Stimulated activated naive B cell treated with anti-CD40 and anti-IgM and Interleukin-4, amounts not matched to agents 10 μg/mL and 1 μg/mL and 100 μg/mL, for 72 hours (primary cell): ENCODE data around the gene ZNF674.
"Not testable (repeated sequence)": the region's sequence is repeated elsewhere in the genome, so short reads cannot be mapped to it uniquely, and the experiment has no call there.

ENCODE experiments used
- ATAC-seq, 2 donors: fragments of 150-1000 bp; cut with Tn5 transposase; replicated peaks; 2 replicates each; pipeline ENCODE4 v1.10.0; 2021; ENCODE audit warnings: moderate library complexity in 1 of 2
- DNase-seq: peaks from one replicate; pipeline ENCODE4 v3.0.0; 2021
- H3K27ac Mint-ChIP-seq: one replicate; pipeline ENCODE4 v1.8.0; 2022; ENCODE audit warnings: mild to moderate bottlenecking, mixed read lengths
- H3K27me3 Mint-ChIP-seq, 2 donors: one replicate each; pipeline ENCODE4 v1.8.0; 2022; ENCODE audit warnings: mixed read lengths in 2 of 2
- H3K36me3 Mint-ChIP-seq, 2 donors: one replicate each; pipeline ENCODE4 v1.8.0; 2022; ENCODE audit warnings: mixed read lengths in 2 of 2, mild to moderate bottlenecking in 1 of 2
- H3K4me1 Mint-ChIP-seq, 2 donors: one replicate each; pipeline ENCODE4 v1.8.0; 2022; ENCODE audit warnings: mixed read lengths in 2 of 2, mild to moderate bottlenecking in 1 of 2
- H3K4me3 Mint-ChIP-seq, 2 donors: one replicate each; pipeline ENCODE4 v1.8.0; 2022; ENCODE audit warnings: mild to moderate bottlenecking in 2 of 2, mixed read lengths in 2 of 2, moderate library complexity in 1 of 2
- H3K9me3 Mint-ChIP-seq, 2 donors: one replicate each; pipeline ENCODE4 v1.8.0; 2022; ENCODE audit warnings: mixed read lengths in 2 of 2, mild to moderate bottlenecking in 1 of 2

Gene ZNF674

DNA sequence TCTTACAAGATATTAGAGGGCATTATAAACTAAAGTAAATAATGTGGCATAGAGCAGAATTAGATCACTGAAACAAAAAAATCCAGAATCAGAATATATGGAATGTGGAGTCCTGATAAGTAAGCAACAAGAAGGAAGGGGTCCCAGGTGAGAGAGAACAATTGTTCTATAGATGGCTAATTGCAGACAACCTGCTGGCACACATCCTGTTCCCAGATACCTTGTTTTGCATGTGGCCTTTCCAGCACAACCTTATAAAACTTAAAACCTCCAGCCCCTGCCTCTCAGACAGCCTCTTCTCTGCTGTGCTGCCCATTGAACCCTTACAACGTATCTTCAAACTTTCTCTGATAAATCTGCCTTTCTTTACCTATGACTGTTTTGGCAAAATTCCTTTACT lies 4.7 kb upstream of the ZNF674 start:
- Mint-ChIP-seq H3K27me3 (no peaks in the 10 kb centered on the region), H3K36me3 (peaks cover 7 to 11% of the 10 kb centered on the region in 2 donors), H3K27ac (no peak overlapping the region), H3K4me3 (no peak overlapping the region), H3K9me3 (peaks cover 0 to 4% of the 10 kb centered on the region in 2 donors), H3K4me1 (peaks cover 6 to 7% of the 10 kb centered on the region in 2 donors)
- ATAC-seq (no peak), DNase-seq (no peak)

DNA sequence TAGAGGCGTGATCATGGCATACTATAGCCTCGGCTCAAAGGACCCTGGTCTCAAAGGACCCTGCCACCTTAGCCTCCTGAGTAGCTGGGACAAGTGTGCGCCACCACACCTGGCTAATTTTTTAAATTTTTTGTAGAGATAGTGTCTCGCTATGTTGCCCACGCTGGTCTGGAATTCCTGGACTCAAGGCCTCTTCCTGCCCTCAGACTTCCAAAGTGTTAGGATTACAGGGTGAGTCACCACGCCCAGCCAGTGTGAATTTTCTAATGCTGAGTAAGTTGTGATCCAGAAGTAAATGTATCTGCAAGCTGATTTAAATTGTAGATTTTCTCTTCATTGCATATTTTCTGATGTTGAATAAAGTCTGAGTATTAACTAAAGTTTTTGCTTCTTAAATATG lies 2.6 kb upstream of the ZNF674 start:
- Mint-ChIP-seq H3K36me3 (peaks cover 5 to 11% of the 10 kb centered on the region in 2 donors), H3K27me3 (no peaks in the 10 kb centered on the region), H3K27ac (no peak overlapping the region), H3K9me3 (peaks cover 0 to 4% of the 10 kb centered on the region in 2 donors), H3K4me1 (peaks cover 13 to 23% of the 10 kb centered on the region in 2 donors), H3K4me3 (no peak overlapping the region)
- DNase-seq (no peak), ATAC-seq (no peak)

DNA sequence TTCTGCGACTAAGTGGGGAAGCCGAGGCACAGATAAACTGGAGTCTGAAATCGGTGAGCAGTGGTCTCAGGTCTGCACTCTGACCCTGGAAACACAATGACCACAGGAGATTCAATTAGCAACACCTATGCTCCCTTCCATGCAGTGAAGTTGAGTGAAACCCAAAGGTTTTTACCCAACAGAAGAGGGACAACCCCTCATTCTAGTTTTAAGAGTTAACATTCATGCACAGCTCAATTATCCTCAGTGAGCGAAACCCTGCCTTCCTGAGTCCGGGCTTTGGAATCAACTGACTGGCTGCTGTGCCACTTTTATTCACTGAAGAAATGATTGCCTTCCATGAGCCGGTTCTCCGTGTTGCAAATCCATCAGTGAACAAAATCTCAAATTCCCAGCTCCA lies 694 bp downstream of the ZNF674 start:
- not testable (repeated sequence) for H3K9me3 Mint-ChIP-seq, H3K27me3 Mint-ChIP-seq, DNase-seq
- Mint-ChIP-seq H3K36me3 (peaks cover 3 to 10% of the 10 kb centered on the region in 2 donors), H3K4me3 (peak overlapping the region; percentile 96 to 100), H3K27ac (peak overlapping the region; percentile 98), H3K4me1 (peaks cover 13 to 23% of the 10 kb centered on the region in 2 donors)
- peak; percentile 52 to 56 for ATAC-seq

DNA sequence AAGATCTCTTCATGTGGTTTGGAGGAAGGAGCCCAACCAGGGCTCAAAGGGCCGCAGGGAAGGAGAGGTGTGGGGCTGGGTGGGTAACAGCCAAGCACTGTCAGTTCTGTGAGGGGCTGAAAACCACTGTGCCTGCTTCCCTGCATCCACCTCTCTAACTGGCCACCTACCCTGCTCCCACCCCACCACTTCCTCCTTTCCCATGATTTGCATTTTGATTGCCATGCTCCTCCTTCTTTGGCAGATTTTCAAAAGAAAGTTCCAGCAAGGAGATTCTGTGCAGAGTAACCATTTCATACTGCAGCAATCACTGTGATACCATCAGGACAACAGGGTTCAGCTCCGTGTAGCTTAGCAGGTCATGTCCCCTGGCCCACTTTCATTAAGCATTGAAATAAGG lies 1.8 kb downstream of the ZNF674 start:
- Mint-ChIP-seq H3K27me3 (peaks cover 0 to under 1% of the 10 kb centered on the region in 2 donors), H3K27ac (no peak overlapping the region), H3K36me3 (peaks cover 0 to 4% of the 10 kb centered on the region in 2 donors), H3K9me3 (no peaks in the 10 kb centered on the region), H3K4me3 (no peak overlapping the region), H3K4me1 (peaks cover 12 to 23% of the 10 kb centered on the region in 2 donors)
- ATAC-seq (no peak), DNase-seq (no peak)

DNA sequence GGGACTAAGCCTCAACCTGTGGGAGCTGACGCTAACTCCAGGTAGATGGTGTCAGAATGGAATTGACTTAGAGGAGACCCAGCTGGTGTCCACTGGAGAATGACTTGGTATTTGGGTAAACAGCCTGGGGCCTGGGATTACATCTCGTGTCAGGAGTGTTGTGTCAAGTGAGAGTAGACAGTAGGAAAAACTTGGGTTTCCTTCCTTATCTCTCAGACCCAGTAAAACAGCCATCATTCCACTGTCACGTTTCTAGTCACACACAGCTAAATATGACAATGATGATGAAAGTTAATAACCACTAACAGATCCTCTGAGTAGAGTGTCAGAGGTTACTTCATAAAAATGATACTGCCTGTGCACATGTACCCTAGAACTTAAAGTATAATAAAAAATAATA lies 13.8 kb downstream of the ZNF674 start:
- DNase-seq (no peak), ATAC-seq (no peak)
- Mint-ChIP-seq H3K27ac (no peak overlapping the region), H3K27me3 (no peaks in the 10 kb centered on the region), H3K9me3 (no peaks in the 10 kb centered on the region), H3K4me3 (no peak overlapping the region), H3K4me1 (peaks cover 4 to 6% of the 10 kb centered on the region in 2 donors), H3K36me3 (no peaks in the 10 kb centered on the region)

DNA sequence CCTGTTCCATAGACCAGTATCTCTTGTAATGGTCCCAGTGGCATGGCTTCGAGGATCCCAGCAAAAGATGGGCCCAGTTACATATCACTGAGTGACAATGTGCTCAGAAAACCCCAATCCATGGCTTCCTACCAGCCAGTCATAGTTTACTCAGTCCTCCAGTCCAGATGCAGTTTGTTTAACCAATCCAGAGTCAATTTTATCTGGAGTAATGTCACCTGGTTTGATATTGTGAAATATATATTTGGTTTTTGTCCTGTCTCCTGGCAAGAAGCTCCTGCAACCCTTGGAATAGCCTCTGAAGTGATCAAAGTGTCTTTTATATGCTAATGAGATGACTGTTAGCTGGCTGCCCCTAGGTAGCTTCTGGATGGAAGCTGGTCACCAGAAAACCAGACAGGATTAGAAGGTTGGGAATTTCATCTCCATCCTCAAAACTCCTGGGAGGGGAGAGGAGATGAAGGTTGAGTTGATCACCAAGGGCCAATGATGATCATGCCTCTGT lies 14.8 kb downstream of the ZNF674 start:
- not testable (repeated sequence) for ATAC-seq, DNase-seq, H3K4me1 Mint-ChIP-seq, H3K36me3 Mint-ChIP-seq, H3K9me3 Mint-ChIP-seq, H3K27me3 Mint-ChIP-seq, H3K4me3 Mint-ChIP-seq, H3K27ac Mint-ChIP-seq

DNA sequence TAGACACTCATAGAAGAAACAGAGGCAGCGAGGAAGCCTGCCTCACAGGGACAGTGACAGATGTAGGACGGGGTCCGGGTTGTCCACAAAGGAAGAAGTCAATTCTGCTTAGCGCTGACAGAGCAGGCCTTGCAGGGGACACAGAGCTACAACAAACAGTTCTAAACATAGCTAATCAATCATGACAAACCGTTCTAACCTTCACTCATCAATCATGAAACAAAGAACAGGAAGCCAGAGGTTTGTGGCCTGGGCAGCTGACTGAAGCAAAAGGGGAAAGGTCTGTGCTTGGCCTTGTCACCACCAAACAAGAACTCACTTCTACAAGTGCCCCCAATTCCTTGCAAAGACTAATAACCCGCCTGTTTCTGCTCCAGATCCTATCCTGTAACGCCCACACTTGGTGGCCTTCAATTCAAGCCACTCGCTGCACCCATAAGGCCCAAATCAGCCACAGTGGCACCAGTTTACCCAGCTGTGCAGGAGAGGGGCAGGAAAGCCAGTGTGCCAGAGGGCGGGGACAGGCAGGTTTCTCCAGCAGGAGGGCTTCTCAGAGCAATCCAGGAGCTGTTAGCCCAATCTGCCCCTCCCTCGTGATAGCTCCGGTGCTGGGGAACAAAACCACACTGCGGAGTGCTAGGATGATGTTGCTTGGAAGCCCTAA lies 15.3 kb downstream of the ZNF674 start:
- H3K4me1 Mint-ChIP-seq, H3K9me3 Mint-ChIP-seq, H3K36me3 Mint-ChIP-seq, H3K27ac Mint-ChIP-seq, H3K27me3 Mint-ChIP-seq, H3K4me3 Mint-ChIP-seq, DNase-seq: not testable (repeated sequence)
- peak; percentile 65 to 66 for ATAC-seq

DNA sequence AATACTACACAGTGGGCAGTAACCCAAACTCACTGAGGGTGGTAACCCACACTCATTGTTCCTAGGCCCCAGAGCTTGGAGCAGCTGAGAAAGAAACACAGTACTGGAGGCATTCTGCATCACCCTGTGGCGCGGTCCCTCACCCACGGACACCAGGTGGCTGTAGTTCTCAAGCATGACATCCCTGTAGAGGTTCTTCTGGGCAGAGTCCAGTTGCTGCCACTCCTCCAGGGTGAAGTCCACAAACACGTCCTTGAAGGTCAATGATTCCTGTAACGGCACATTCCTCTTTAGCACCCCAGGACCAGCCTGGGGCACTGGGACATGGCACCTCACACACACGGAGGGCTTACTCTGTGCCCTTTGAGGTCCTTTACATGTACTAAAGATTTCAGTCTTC lies 16.6 kb downstream of the ZNF674 start:
- H3K9me3 Mint-ChIP-seq, DNase-seq, H3K4me1 Mint-ChIP-seq, H3K27me3 Mint-ChIP-seq, ATAC-seq, H3K4me3 Mint-ChIP-seq, H3K27ac Mint-ChIP-seq, H3K36me3 Mint-ChIP-seq: not testable (repeated sequence)

DNA sequence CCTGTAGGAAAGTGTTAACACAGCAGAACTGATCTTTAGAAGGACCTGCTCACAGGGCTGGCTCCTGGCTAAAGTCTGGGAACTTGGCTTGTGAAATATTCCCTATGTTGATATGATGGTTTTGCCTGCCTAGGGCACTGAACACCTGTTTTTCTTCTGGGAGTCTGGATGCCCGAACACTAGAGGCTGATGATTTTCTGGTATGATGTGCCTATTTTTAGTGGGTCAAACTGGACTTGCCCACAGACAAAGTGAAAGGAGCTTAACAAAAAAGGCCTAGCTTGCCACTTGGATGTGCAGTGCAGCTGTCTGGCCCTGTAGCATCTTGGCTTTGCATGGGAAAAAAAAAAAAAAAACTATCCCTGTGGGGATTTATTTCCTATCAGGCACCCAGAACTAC lies 39.1 kb downstream of the ZNF674 start:
- Mint-ChIP-seq H3K4me1 (no peaks in the 10 kb centered on the region), H3K36me3 (peaks cover 14 to 16% of the 10 kb centered on the region in 2 donors), H3K9me3 (peaks cover 4 to 9% of the 10 kb centered on the region in 2 donors), H3K27ac (no peak overlapping the region), H3K27me3 (no peaks in the 10 kb centered on the region), H3K4me3 (no peak overlapping the region)
- no peak for ATAC-seq
- no peak for DNase-seq

DNA sequence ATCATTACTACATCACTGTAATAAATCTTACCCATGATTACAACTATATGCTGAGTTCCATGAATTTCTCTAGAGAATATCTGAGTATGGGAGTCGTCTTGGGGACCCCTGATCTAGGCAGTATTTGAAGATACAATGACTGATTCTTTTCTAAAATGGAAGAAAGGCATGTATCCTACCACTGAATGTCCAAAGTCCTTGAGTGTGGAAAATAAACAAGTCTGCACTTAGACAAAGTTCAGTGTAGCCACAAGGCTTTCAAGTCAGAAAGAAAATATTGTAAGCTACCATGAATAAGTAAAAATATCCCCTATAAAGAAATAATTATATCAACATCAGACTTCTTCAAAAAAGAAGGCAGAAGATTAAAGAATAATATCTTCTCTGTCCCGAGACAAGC lies 42.4 kb downstream of the ZNF674 start:
- ATAC-seq (no peak), DNase-seq (no peak)
- Mint-ChIP-seq H3K4me3 (no peak overlapping the region), H3K27ac (no peak overlapping the region), H3K27me3 (no peaks in the 10 kb centered on the region), H3K9me3 (peaks cover 4 to 18% of the 10 kb centered on the region in 2 donors), H3K4me1 (no peaks in the 10 kb centered on the region), H3K36me3 (peaks cover 18 to 28% of the 10 kb centered on the region in 2 donors)

DNA sequence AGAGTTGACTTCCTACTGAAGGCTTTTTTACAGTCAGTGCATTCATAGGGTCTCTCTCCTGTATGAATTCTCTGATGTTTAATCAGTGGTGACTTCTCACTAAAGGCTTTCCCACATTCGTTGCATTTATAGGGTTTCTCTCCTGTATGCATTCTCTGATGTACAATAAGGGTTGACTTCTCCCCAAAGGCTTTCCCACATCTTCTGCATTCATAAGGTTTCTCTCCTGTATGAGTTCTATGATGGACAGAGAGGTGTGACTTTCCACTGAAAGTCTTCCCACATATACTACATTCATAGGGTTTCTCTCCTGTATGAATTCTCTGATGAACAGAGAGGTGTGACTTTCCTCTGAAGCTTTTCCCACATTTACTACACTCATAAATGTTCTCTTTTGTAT lies 45.2 kb downstream of the ZNF674 start:
- Mint-ChIP-seq H3K4me1 (no peaks in the 10 kb centered on the region), H3K27ac (no peak overlapping the region), H3K27me3 (no peaks in the 10 kb centered on the region), H3K4me3 (no peak overlapping the region), H3K9me3 (peaks cover 10 to 27% of the 10 kb centered on the region in 2 donors), H3K36me3 (peaks cover 22 to 36% of the 10 kb centered on the region in 2 donors)
- ATAC-seq = no peak
- no peak for DNase-seq

DNA sequence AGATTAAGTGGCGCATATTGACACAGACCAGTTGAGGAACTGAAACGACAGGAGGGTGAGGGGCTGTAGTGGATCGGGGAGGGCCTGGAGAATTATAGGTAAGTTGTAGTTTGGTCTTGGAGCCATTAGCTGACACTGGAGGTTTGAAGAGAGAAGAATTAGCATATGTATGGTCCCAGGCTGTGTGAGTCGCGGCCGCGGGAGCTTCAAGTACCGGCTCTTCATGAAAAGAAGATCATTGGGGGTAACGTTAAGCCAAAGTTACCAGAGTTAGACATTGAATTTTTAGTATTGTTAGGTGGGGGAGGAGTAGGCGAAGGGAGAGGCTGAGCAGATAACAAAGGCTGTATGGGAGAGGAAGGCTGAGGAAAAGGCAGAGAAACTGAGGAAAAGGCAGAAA lies 56.5 kb downstream of the ZNF674 start:
- H3K27ac Mint-ChIP-seq = no peak overlapping the region
- no peak overlapping the region for H3K4me3 Mint-ChIP-seq
- peaks cover 8 to 18% of the 10 kb centered on the region in 2 donors for H3K9me3 Mint-ChIP-seq
- no peaks in the 10 kb centered on the region for H3K4me1 Mint-ChIP-seq
- peaks cover 36 to 54% of the 10 kb centered on the region in 2 donors for H3K36me3 Mint-ChIP-seq
- no peaks in the 10 kb centered on the region for H3K27me3 Mint-ChIP-seq
- ATAC-seq = no peak
- no peak for DNase-seq

DNA sequence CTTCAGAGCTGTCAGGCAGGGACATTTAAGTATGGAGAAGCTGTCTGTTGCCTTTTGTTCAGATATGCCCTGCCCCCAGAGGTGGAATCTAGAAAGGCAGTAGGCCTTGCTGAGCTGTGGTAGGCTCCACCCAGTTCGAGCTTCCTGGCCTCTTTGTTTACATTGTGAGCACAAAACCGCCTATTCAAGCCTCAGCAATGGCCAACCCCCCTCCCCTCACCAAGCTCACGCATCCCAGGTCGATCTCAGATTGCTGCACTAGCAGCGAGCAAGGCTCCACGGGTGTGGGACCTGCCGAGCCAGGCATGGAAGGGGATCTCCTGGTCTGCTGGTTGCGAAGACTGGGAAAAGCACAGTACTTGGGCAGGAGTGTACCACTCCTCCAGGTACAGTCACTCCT lies 59.3 kb downstream of the ZNF674 start:
- no peak for DNase-seq
- peaks cover 7 to 14% of the 10 kb centered on the region in 2 donors for H3K9me3 Mint-ChIP-seq

DNA sequence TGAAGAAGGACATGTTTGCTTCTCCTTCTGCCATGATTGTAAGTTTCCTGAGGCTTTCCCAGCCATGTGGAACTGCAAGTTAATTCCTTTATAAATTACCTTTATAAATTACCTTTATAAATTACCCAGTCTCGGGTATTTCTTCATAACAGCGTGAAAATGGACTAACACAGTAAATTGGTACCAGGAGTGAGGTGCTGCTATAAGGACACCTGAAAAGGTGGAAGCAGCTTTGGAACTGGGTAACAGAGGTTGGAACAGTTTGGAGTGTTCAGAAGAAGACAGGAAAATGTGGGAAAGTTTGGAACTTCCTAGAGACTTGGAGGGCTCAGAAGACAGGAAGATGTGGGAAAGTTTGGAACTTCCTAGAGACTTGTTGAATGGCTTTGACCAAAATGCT lies 66.6 kb downstream of the ZNF674 start:
- Mint-ChIP-seq H3K36me3 (peaks cover 28 to 34% of the 10 kb centered on the region in 2 donors), H3K9me3 (peaks cover 9 to 16% of the 10 kb centered on the region in 2 donors)
- H3K4me3 Mint-ChIP-seq, DNase-seq, H3K27me3 Mint-ChIP-seq, H3K4me1 Mint-ChIP-seq, H3K27ac Mint-ChIP-seq, ATAC-seq: not testable (repeated sequence)

More for the DNA sequence above, 59.3 kb downstream of the ZNF674 start:
- Mint-ChIP-seq H3K27me3 (no peaks in the 10 kb centered on the region), H3K27ac (no peak overlapping the region), H3K36me3 (peaks cover 44 to 58% of the 10 kb centered on the region in 2 donors), H3K4me3 (no peak overlapping the region), H3K4me1 (no peaks in the 10 kb centered on the region)
- no peak for ATAC-seq

DNA sequence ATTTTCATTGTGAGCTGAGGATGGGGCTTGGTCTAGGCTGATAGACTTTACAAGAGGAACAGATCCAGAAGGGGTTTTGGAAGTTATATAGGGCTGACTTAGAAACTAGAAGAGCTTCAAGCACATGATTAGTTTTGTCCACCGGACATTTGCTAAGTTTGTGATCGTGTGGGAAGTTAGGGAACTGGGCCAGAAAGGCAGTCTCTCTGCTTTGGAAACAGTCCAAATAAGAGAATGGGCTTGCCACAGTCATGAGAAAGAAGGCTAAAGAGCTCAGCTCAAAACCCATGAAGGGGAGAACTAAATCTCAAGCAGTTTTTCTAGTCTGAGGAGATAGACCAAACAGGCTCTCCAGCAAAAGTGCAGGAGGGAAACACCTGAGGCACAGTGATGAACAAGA lies 67.8 kb downstream of the ZNF674 start:
- ATAC-seq = no peak
- no peak for DNase-seq
- H3K36me3 Mint-ChIP-seq = peaks cover 19 to 30% of the 10 kb centered on the region in 2 donors
- no peak overlapping the region for H3K27ac Mint-ChIP-seq
- no peak overlapping the region for H3K4me3 Mint-ChIP-seq
- H3K4me1 Mint-ChIP-seq = no peaks in the 10 kb centered on the region
- peaks cover 4 to 16% of the 10 kb centered on the region in 2 donors for H3K9me3 Mint-ChIP-seq
- no peaks in the 10 kb centered on the region for H3K27me3 Mint-ChIP-seq
